GM12878 (cell line): Measurements from ENCODE around the gene COL23A1. TPM values are rescaled to one million over a fixed set of nuclear protein-coding genes. Genes with fewer than 3 reads are reported as not detected.

Experiments
- ATAC-seq: fragments of 200-7000 bp; cut with Tn5 transposase; 3 replicates; pipeline ENCODE4 v1.9.1; 2020; ENCODE audit warnings: mild to moderate bottlenecking, moderate library complexity
- BruUV-seq: library from RNA; stranded (reverse); fragments of 400-500 nt; replicated peaks from 2 replicates; lab custom pipeline; 2021; lab: Mats Ljungman, UMichigan
- CTCF ChIA-PET: fragments of 300-600 bp; sonication (Branson Sonifier 250); formaldehyde crosslinking; extraction: SDS; loops from one replicate; lab custom pipeline; 2021; ENCODE audit warnings: inconsistent platforms; lab: Yijun Ruan, JAX
- POLR2A ChIA-PET: fragments of 350-600 bp; formaldehyde crosslinking; extraction: SDS; loops from one replicate; lab custom pipeline; 2021; ENCODE audit warnings: inconsistent platforms; lab: Charles Lee
- RAD21 ChIA-PET: fragments of 300-600 bp; sonication (Branson Sonifier 250); formaldehyde crosslinking; loops from one replicate; lab custom pipeline; 2023; ENCODE audit warnings: antibody characterized with exemption; ENCODE audit not compliant: unreplicated experiment; lab: Charles Lee
- SMC1A ChIA-PET: fragments of 300-600 bp; sonication (Branson Sonifier 250); formaldehyde crosslinking; loops from one replicate; lab custom pipeline; 2023; ENCODE audit not compliant: unreplicated experiment, uncharacterized antibody; lab: Charles Lee
- DNase-seq: peaks from one replicate; pipeline ENCODE4 v3.0.0-alpha.2; 2011; ENCODE audit warnings: low read depth, low spot score
- FAIRE-seq: peaks from 3 replicates; lab custom pipeline; 2011; peaks lifted over from hg19 to GRCh38; lab: Jason Lieb, UNC
- H2AFZ ChIP-seq: 2 replicates; pipeline ENCODE4 v1.6.0; 2011; ENCODE audit warnings: low read depth, low read length, control low read depth; ENCODE audit not compliant: control insufficient read depth
- H3K27ac ChIP-seq: 2 replicates; pipeline ENCODE4 v1.5.1; 2011; ENCODE audit warnings: control low read depth; ENCODE audit not compliant: control insufficient read depth, insufficient read depth
- H3K27me3 ChIP-seq, 2 experiments: replicated peaks in 1 of 2; 2 replicates each; pipeline versions ENCODE4 v1.6.0 to v1.6.1; 2011; ENCODE audit warnings: low read length in 1 of 2; ENCODE audit not compliant: control insufficient read depth in 2 of 2, insufficient read depth in 2 of 2
- H3K36me3 ChIP-seq, 2 experiments: 2 replicates each; pipeline ENCODE4 v1.5.1; 2011; ENCODE audit warnings: low read length in 1 of 2; ENCODE audit not compliant: control insufficient read depth in 2 of 2, insufficient read depth in 2 of 2
- H3K4me1 ChIP-seq: 2 replicates; pipeline ENCODE4 v1.6.1; 2011; ENCODE audit warnings: mild to moderate bottlenecking, low read length, moderate library complexity, mixed read lengths; ENCODE audit not compliant: control insufficient read depth, insufficient read depth
- H3K4me2 ChIP-seq: 2 replicates; pipeline ENCODE4 v1.6.0; 2011; ENCODE audit warnings: control low read depth; ENCODE audit not compliant: control insufficient read depth, insufficient read depth
- H3K4me3 ChIP-seq: fragments of 200-600 bp; sonication (generic); 2 replicates; pipeline ENCODE4 v1.5.1; 2016
- H3K79me2 ChIP-seq: 2 replicates; pipeline ENCODE4 v1.6.0; 2011; ENCODE audit warnings: low read length; ENCODE audit not compliant: control insufficient read depth, insufficient read depth
- H3K9ac ChIP-seq: 2 replicates; pipeline ENCODE4 v1.8.0; 2011; ENCODE audit warnings: low read length, control low read depth, mixed read lengths; ENCODE audit not compliant: control insufficient read depth, insufficient read depth
- H3K9me3 ChIP-seq: replicated peaks from 3 replicates; pipeline ENCODE4 v1.5.1; 2011; ENCODE audit warnings: mild to moderate bottlenecking, low read length; ENCODE audit not compliant: control insufficient read depth, insufficient read depth
- H4K20me1 ChIP-seq: 2 replicates; pipeline ENCODE4 v1.6.0; 2011; ENCODE audit not compliant: control insufficient read depth, insufficient read depth
- BCLAF1 ChIP-seq: fragments of 450-650 bp; IDR thresholded peaks from 2 replicates; pipeline ENCODE4 v1.6.1; 2017; ENCODE audit warnings: antibody characterized with exemption, mild to moderate bottlenecking, moderate library complexity
- EED ChIP-seq: sonication (generic); IDR thresholded peaks from 2 replicates; pipeline ENCODE4 v1.6.1; 2016; ENCODE audit warnings: antibody characterized with exemption, low read depth
- EGR1 ChIP-seq, 2 experiments: IDR thresholded peaks; 1 replicate in 1 of 2; 2 replicates in 1 of 2; pipeline ENCODE4 v1.6.1; 2011 to 2012; ENCODE audit warnings: low read depth in 2 of 2, low read length in 2 of 2, borderline replicate concordance in 1 of 2, mild to moderate bottlenecking in 1 of 2, moderate library complexity in 1 of 2
- LARP7 ChIP-seq: fragments of 450-650 bp; IDR thresholded peaks from 2 replicates; pipeline ENCODE4 v1.6.1; 2017; ENCODE audit warnings: mild to moderate bottlenecking
- PRDM15 ChIP-seq: fragments of 450-650 bp; formaldehyde crosslinking; IDR thresholded peaks from 2 replicates; pipeline ENCODE4 v1.4.0; 2020; ENCODE audit warnings: mild to moderate bottlenecking, moderate library complexity
- RUNX3 ChIP-seq: IDR thresholded peaks from 2 replicates; pipeline ENCODE4 v1.6.1; 2012; ENCODE audit warnings: low read length, inconsistent platforms
- SIN3A ChIP-seq: IDR thresholded peaks from 2 replicates; pipeline ENCODE4 v1.6.1; 2012; ENCODE audit warnings: low read depth, low read length, improper control_type of control experiment
- ZNF687 ChIP-seq: fragments of 450-650 bp; IDR thresholded peaks from 2 replicates; pipeline ENCODE4 v1.6.1; 2017; ENCODE audit warnings: mild to moderate bottlenecking, moderate library complexity
- WGBS: methylation state at CpG from one replicate; pipeline ENCODE4 v1.1.6; 2016; ENCODE audit warnings: low lambda C conversion rate; ENCODE audit not compliant: insufficient replicate concordance, insufficient coverage; ENCODE audit errors: missing lambda C conversion rate; 5-methylcytosine and 5-hydroxymethylcytosine counted together
- in situ Hi-C: fragments of 300-500 bp; cut with MboI; formaldehyde crosslinking; loops from 9 replicates; pipeline ENCODE4 v1.14.3; 2018; ENCODE audit warnings: mixed read lengths
- intact Hi-C: fragments of 100-400 bp; cut with micrococcal nuclease; formaldehyde crosslinking; loops from one replicate; pipeline ENCODE4 v1.14.2; 2022; ENCODE audit not compliant: unreplicated experiment
- polyA plus RNA-seq, 11 experiments: library from polyadenylated mRNA; depleted of rRNA in 4 of 11; unstranded in 6 of 11; stranded (reverse) in 5 of 11; fragments of >200 nt; fragmentation: Nextera tagmentation in 4 of 11; fragmentation: Illumina TruSeq in 1 of 11; extraction: Ambion mirVana in 4 of 11; extraction: Trizol in 1 of 11; gene quantifications; 1 replicate in 1 of 11; 2 replicates in 10 of 11; pipeline versions ENCODE4 v1.2.1 to v1.2.3, GENCODE V29; 2011 to 2016; ENCODE audit warnings: inconsistent platforms in 2 of 11, missing spikeins in 2 of 11, low read depth in 1 of 11
- total RNA-seq, 4 experiments: library from RNA; depleted of rRNA in 3 of 4; stranded (reverse); fragments of >200 nt in 3 of 4; fragmentation: Illumina TruSeq in 1 of 4; extraction: Trizol in 1 of 4; gene quantifications; 2 replicates each; pipeline versions ENCODE4 v1.2.1 to v1.2.3, GENCODE V29; 2013 to 2021
- TF ChIP-seq, protein P1 (sequence below): fragments of 450-650 bp; formaldehyde crosslinking; IDR thresholded peaks from 2 replicates; pipeline ENCODE4 v1.4.0; 2022; ENCODE audit warnings: mild to moderate bottlenecking, moderate library complexity

Gene COL23A1
- total and polyA plus RNA-seq, 10 of the 15 experiments (the other 5 are each of a cell fraction or from before 2014, with no cell fraction given): 0.03 to 0.83 (median 0.09) TPM; not detected in 5

GRCh38 chr5:178467205-178467567 is 123.0 kb downstream of the COL23A1 start (continued):
- no peak for TF ChIP-seq BCLAF1

DNA sequence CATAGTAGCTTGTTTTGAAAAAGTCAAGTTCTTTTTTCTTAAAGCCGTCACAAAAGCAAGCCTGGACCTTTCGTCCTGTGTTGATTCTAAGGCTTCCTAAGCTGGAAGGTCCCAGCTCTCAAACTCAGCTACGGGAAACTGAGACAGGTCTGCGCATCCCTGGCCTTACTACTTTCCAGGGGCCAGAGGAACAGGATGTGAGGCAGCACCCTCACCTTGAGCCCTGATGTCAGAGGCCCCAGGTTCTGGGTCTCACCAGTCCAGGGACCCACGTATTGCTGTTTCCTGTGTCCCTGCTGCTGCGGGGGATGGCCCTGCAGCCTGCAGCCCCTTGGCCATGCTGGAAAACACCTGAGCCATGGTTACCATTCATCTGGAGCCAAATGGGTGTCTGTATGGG is 123.9 kb downstream of the COL23A1 start:
- Histone ChIP-seq H2AFZ (no peak overlapping the region), H3K79me2 (no peaks in the 10 kb centered on the region), H3K4me1 (no peaks in the 10 kb centered on the region), H4K20me1 (no peaks in the 10 kb centered on the region), H3K4me2 (no peak overlapping the region), H3K36me3 (no peaks in the 10 kb centered on the region), H3K9me3 (no peaks in the 10 kb centered on the region), H3K27ac (no peak overlapping the region), H3K27me3 (no peaks in the 10 kb centered on the region), H3K4me3 (no peak overlapping the region), H3K9ac (no peak overlapping the region)
- RAD21 ChIA-PET: no interaction called here
- SMC1A ChIA-PET: no interaction called here
- DNase-seq (no peak), FAIRE-seq (no peak), ATAC-seq (no peak)
- CTCF ChIA-PET: no interaction called here
- POLR2A ChIA-PET: no interaction called here
- intact Hi-C loops: no loop called here
- in situ Hi-C loops: no loop called here
- WGBS: 22% methylated on average over 6 of the region's 6 CpGs
- BruUV-seq: no TSS peak
- TF ChIP-seq SIN3A (no peak), PRDM15 (CRISPR knock-in tag) (no peak), RUNX3 (no peak), EED (no peak), EGR1 (IDR thresholded peaks at IDR 0.05; ENCODE audit: borderline replicate concordance in 1 of 2, low read depth in 2 of 2, low read length in 2 of 2) (no peak), ZNF687 (no peak), LARP7 (no peak)
- TF ChIP-seq, protein P1, sequence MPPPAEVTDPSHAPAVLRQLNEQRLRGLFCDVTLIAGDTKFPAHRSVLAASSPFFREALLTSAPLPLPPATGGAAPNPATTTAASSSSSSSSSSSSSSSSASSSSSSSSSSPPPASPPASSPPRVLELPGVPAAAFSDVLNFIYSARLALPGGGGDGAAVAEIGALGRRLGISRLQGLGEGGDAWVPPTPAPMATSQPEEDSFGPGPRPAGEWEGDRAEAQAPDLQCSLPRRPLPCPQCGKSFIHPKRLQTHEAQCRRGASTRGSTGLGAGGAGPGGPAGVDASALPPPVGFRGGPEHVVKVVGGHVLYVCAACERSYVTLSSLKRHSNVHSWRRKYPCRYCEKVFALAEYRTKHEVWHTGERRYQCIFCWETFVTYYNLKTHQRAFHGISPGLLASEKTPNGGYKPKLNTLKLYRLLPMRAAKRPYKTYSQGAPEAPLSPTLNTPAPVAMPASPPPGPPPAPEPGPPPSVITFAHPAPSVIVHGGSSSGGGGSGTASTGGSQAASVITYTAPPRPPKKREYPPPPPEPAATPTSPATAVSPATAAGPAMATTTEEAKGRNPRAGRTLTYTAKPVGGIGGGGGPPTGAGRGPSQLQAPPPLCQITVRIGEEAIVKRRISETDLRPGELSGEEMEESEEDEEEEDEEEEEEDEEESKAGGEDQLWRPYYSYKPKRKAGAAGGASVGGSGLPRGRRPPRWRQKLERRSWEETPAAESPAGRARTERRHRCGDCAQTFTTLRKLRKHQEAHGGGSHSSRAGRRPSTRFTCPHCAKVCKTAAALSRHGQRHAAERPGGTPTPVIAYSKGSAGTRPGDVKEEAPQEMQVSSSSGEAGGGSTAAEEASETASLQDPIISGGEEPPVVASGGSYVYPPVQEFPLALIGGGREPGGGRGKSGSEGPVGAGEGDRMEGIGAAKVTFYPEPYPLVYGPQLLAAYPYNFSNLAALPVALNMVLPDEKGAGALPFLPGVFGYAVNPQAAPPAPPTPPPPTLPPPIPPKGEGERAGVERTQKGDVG: no peak
